PC-3 (cell line): ENCODE data around the gene PPL.

ENCODE experiments used
- CTCF ChIP-seq: fragments of 300-600 bp; sonication (generic); conservative IDR thresholded peaks from 2 replicates; pipeline ENCODE4 v1.5.1; 2017; ENCODE audit warnings: antibody characterized with exemption, low read depth, mild to moderate bottlenecking, low read length
- EZH2phosphoT487 ChIP-seq: fragments of 300-600 bp; sonication (generic); IDR thresholded peaks from 2 replicates; pipeline ENCODE4 v1.6.1; 2018; ENCODE audit warnings: mild to moderate bottlenecking, antibody characterized with exemption, low read length, borderline replicate concordance

- TF ChIP-seq CTCF (no peak), EZH2phosphoT487 (no peak)
Observed at GRCh38 chr16:4884209-4884608, 52.7 kb downstream of the PPL start.
